IPS-11a (cell line): Measurements from ENCODE around the gene FAM236D.
"Not testable (repeated sequence)": the region's sequence is repeated elsewhere in the genome, so short reads cannot be mapped to it uniquely, and the experiment has no call there.

Source experiments
- H3K4me3 ChIP-seq: one replicate; pipeline ENCODE4 v1.5.1; 2013; ENCODE audit warnings: low read depth, low read length, control low read depth

FAM236D gene

DNA sequence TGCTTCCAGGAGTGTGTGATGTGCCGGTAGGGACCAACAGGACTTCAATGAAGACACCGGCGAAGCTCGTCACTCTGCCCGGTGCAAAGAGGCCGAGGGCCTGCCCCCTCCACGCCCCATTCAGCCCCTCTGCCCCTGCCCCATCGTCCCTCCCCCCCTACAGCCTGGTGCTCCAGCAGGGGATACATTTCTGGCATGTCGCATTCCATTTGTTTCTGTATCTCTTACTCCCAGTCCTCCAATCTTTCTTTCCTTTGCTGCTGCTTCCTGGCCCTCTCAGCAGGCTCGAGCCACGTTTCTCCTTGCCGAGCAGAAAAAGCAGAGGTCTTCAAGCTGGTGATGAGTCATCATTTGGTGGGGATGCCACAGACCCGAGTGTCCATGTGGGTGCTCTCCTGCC, at the start of gene FAM236D:
Gene FAM236D (minus strand): TSS at position 101 of the 400 bp plus-strand sequence. CDS start 100 bp downstream, at position 1.
- not testable (repeated sequence) for H3K4me3 ChIP-seq

DNA sequence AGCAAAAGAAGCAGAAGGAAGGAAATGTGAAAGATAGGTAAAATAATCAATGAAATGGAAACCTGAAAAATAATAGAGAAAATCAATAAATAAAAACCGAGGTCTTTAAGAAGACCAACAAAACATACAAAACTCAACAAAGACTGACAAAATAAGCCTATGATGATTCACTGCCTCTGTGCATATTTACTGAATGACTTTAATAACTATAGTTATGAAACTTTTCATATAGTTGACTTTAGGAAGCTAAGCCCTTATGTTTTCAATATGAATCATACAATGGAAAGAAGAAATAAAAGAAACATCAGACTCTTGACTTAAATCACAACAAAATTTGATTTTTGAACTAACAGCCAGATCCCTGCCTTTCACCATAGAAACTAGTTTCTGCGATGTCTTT, 29.5 kb upstream of the FAM236D start:
- H3K4me3 ChIP-seq, result not testable (repeated sequence)

- not testable (repeated sequence) for H3K4me3 ChIP-seq
These were observed 22.7 kb upstream of the FAM236D start for GRCh38 chrX:72830701-72831100.

DNA sequence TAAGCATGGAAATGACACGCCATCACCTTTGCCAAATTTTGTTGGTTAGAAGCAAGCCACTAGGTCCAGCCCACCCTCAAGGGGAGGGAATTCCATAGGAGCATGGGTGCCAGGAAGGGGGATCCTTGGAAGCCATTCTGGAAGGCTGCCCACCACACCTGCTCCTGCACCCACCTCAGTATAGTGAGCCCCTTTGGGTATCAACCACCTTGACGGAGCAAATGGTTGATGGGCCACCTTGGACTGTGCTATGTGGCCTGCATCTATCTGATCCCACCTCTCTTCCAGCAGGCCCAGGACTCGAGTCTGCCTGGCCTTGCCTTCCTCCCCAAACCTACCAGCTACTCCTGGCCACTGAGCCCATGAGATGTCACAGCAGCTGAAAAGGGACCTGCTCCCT, 17.6 kb downstream of the FAM236D start:
- not testable (repeated sequence) for H3K4me3 ChIP-seq

GRCh38 chrX:72788142-72788541, 19.9 kb downstream of the FAM236D start:
- H3K4me3 ChIP-seq, result not testable (repeated sequence)

DNA sequence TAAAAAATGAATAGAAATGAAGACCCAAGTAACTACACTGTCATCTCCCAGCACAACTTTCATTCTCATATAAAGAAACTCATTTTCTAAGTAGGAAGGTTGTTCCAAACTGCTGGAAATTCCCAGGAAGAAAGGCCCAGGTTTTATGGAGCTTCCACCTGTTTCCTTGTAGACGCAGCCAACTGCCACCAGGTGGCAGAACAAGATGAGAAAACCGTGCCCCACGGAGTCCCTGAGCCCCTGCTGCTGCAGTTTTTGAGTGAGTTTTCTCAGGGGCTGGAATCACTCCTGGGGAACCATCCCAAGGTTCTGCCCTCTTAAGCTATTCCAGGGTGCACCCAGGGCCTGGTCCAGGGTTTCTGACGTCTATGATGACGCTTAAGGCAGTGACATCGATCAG, 24.0 kb downstream of the FAM236D start:
- not testable (repeated sequence) for H3K4me3 ChIP-seq

DNA sequence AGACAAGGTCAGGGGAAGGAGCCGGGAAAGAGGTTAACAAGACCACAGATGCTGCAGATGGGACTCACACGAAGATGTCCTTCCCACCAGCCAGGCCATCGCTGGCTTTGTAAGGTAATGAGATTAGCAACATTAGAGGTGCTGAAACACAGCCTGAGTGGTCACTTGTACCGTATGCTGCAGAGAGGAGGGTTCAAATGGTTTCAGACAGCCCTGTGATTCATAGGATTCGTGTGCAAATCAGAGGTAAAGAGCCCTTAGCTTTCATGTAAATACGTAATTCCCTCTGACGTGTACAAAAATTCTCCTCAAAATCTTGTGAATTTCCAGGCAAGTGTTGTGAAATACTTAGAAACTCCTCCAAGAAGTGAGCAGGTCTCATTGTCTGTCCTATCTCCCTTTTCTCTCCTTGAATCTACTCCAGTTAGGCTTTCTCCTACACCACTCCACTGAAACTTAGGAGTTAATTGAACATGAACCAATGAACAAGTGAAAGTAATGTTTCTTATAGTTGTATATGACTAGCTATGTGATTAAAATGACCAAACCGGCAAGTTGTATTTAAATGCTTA, 24.6 kb downstream of the FAM236D start:
- not testable (repeated sequence) for H3K4me3 ChIP-seq

DNA sequence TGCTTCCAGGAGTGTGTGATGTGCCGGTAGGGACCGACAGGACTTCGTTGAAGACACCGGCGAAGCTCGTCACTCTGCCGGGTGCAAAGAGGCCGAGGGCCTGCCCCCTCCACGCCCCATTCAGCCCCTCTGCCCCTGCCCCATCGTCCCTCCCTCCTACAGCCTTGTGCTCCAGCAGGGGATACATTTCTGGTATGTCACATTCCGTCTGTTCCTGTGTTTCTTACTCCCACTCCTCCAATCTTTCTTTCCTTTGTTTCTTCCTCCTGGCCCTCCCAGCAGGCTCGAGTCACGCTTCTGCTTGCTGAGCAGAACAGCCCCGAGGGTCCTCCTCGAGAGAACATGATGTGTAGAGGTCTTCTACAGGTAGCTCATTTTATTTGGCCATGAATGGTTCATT, 25.4 kb downstream of the FAM236D start, which contains the start of gene FAM236B:
Gene FAM236B (minus strand): TSS at position 101 of the 400 bp plus-strand sequence. CDS start 100 bp downstream, at position 1.
- not testable (repeated sequence) for H3K4me3 ChIP-seq

DNA sequence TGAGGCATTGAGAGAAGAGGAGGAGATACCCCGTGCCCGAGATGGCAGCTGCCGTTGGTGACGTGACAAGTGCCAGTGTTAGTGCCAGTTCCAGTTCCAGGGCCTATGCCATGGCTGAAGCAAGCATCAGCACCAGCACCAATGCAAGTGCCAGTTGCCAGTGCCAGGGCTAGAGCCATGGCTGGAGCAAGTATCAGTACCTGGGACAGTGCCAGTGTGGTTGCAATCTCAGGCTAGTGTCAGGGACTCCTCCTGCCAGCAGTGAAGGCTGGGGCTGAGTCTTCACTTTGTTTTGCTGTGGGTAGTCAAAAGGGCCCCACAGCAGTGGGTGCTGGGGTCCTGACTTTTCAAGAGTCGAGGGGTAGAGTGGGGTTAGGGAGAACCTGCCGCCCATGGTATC, 29.9 kb downstream of the FAM236D start:
- H3K4me3 ChIP-seq, result not testable (repeated sequence)

DNA sequence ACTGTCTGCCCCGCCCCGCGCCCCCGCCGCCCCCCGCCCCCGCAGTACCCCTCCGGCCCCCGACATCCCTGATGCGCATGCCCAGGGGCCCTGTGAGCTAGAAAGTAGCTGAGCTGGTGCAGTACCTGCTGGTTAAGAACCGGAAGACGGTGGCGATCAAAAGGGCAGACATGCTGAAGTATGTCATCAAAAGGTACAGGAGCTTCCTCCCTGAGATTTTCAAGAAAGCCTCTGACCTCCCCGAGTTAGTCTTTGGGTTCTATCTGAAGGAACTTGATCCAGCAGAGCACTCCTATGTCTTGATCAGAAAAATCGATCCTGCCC, 30.6 kb downstream of the FAM236D start:
- H3K4me3 ChIP-seq, result not testable (repeated sequence)

- not testable (repeated sequence) for H3K4me3 ChIP-seq
These were observed 31.1 kb downstream of the FAM236D start, which contains the start of gene DMRTC1B for GRCh38 chrX:72776653-72777466. Gene DMRTC1B (plus strand): TSS chrX:72776890. CDS start chrX:72845136, 68,246 bp downstream.

DNA sequence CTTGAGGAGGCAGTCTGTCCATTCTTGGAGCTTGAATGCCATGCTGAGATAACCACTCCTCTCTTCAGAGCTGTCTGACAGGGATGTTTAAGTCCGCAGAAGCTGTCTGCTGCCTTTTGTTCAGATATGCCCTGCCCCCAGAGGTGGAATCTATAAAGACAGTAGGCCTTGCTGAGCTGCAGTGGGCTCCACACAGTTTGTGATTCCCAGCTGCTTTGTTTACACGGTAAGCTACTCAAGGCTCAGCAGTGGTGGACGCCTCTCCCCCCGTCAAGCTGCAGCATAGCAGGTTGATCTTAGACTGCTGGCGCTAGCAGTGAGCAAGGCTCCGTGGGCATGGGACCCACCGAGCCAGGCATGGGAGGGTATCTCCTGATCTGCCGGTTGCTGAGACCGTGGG, 47.6 kb downstream of the FAM236D start:
- not testable (repeated sequence) for H3K4me3 ChIP-seq
